Kidney epithelial cell (primary cell): Measurements from ENCODE around the gene CHSY1. TPM values are rescaled to one million over a fixed set of nuclear protein-coding genes. Genes with fewer than 3 reads are reported as not detected.

Source experiments
- DNase-seq: peaks from one replicate; pipeline ENCODE4 v3.0.0-alpha.2; 2010; ENCODE audit warnings: low read depth
- H3K27me3 ChIP-seq: 2 replicates; pipeline ENCODE4 v1.6.0; 2011; ENCODE audit warnings: low read length; ENCODE audit not compliant: control insufficient read depth, insufficient read depth
- H3K36me3 ChIP-seq: 2 replicates; pipeline ENCODE4 v1.5.1; 2011; ENCODE audit warnings: low read length; ENCODE audit not compliant: control insufficient read depth, insufficient read depth
- H3K4me3 ChIP-seq: 2 replicates; pipeline ENCODE4 v1.5.1; 2011; ENCODE audit warnings: low read depth, mild to moderate bottlenecking, control low read depth, low read length
- total RNA-seq: library from RNA; depleted of rRNA; stranded (reverse); fragments of >200 nt; gene quantifications from 2 replicates; pipeline ENCODE4 v1.2.3, GENCODE V29; 2015
- TF ChIP-seq, protein P1 (sequence below): IDR thresholded peaks from 2 replicates; pipeline ENCODE4 v1.5.1; 2011; ENCODE audit warnings: mild to moderate bottlenecking, moderate library complexity, low read length, control low read depth, inconsistent platforms; ENCODE audit not compliant: insufficient read depth, poor library complexity, severe bottlenecking

The CHSY1 gene
- total RNA-seq, 1 donor from 2014 or later = 21.1 TPM

GRCh38 chr15:101193806-101194545, 57.9 kb downstream of the CHSY1 start:
- Histone ChIP-seq H3K36me3 (no peaks in the 10 kb centered on the region), H3K27me3 (no peaks in the 10 kb centered on the region), H3K4me3 (no peak overlapping the region)
- TF ChIP-seq, protein P1, sequence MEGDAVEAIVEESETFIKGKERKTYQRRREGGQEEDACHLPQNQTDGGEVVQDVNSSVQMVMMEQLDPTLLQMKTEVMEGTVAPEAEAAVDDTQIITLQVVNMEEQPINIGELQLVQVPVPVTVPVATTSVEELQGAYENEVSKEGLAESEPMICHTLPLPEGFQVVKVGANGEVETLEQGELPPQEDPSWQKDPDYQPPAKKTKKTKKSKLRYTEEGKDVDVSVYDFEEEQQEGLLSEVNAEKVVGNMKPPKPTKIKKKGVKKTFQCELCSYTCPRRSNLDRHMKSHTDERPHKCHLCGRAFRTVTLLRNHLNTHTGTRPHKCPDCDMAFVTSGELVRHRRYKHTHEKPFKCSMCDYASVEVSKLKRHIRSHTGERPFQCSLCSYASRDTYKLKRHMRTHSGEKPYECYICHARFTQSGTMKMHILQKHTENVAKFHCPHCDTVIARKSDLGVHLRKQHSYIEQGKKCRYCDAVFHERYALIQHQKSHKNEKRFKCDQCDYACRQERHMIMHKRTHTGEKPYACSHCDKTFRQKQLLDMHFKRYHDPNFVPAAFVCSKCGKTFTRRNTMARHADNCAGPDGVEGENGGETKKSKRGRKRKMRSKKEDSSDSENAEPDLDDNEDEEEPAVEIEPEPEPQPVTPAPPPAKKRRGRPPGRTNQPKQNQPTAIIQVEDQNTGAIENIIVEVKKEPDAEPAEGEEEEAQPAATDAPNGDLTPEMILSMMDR = no peak
- DNase-seq = no peak

DNA sequence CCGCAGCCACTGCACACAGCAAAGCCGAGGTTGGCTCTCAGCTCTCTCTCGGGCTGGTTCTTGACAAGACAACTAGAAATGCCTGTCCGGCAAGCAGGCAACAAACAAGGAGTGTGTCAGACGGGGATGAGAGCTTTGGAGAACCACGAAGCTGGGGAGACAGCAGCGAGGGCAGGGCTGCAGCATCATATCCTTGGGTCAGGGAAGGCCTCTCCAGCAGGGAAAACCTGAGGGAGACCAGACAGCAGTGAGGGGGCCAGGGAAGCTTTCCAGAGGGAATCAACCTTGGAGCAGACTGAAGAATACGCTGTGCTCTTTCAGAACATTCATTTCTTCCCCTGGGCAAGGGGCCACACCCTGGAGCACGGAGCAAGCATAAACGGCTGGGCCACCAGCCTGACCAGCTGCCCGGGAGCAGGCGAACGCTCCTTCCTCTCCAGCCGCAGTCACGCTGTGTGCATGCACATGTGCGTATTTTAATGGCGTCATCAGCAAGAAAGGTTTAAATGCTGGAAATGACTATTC, 58.7 kb downstream of the CHSY1 start:
- no peak for DNase-seq
- H3K4me3 ChIP-seq = no peak overlapping the region
- no peaks in the 10 kb centered on the region for H3K27me3 ChIP-seq
- H3K36me3 ChIP-seq = no peaks in the 10 kb centered on the region
- TF ChIP-seq, protein P1 = no peak

GRCh38 chr15:101192081-101192480, 59.8 kb downstream of the CHSY1 start:
- Histone ChIP-seq H3K4me3 (no peak overlapping the region), H3K27me3 (no peaks in the 10 kb centered on the region), H3K36me3 (no peaks in the 10 kb centered on the region)
- DNase-seq = no peak
- TF ChIP-seq, protein P1 = no peak

DNA sequence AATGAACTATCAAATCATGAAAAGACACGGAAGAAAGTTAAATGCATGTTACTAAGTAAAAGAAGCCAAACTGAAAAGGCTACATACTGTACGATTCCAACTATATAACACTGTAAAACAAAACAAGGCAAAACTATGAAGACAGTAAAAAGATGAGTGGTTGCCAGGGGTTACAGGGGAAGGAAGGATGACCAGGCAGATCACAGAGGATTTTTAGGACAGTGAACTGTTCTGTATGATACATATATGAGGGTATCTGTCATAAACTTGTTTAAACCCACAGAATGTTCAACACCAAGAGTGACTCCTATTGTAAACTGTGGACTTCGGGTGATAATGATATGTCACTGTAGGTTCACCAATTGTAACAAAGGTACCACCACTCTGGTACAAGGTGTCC, 60.6 kb downstream of the CHSY1 start:
- Histone ChIP-seq H3K27me3 (no peaks in the 10 kb centered on the region), H3K36me3 (no peaks in the 10 kb centered on the region), H3K4me3 (no peak overlapping the region)
- TF ChIP-seq, protein P1 = no peak
- no peak for DNase-seq

DNA sequence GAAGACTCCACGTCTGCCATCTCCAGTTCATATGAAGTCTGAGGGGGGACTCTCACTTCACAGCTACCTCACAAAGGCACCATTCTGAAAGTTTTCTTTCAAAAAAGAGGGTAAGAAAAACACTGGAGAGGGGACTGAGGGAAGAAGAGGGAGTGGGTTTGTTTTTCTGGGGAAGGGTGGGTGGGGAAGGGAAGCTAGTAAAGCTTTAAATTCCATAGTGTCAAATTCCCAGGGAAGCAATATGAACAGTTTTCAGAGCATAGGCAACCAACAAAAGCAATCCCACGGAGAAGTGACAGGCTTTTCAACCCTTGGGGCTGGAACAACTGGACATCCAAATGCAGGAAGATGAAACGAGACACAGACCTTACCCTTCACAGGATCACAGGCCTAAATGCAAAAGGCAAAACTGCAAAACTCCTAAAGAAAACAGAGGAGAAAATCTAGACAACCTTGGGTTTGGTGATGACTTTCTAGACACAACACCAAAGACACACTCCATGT, 61.7 kb downstream of the CHSY1 start:
- H3K36me3 ChIP-seq = no peaks in the 10 kb centered on the region
- H3K4me3 ChIP-seq = no peak overlapping the region
- no peaks in the 10 kb centered on the region for H3K27me3 ChIP-seq
- TF ChIP-seq, protein P1 = no peak
- DNase-seq = no peak
